ENCODE data around the gene DNAH3.
"Not testable (repeated sequence)": the region's sequence is repeated elsewhere in the genome, so short reads cannot be mapped to it uniquely, and the experiment has no call there.

DNAH3 gene, protein sequence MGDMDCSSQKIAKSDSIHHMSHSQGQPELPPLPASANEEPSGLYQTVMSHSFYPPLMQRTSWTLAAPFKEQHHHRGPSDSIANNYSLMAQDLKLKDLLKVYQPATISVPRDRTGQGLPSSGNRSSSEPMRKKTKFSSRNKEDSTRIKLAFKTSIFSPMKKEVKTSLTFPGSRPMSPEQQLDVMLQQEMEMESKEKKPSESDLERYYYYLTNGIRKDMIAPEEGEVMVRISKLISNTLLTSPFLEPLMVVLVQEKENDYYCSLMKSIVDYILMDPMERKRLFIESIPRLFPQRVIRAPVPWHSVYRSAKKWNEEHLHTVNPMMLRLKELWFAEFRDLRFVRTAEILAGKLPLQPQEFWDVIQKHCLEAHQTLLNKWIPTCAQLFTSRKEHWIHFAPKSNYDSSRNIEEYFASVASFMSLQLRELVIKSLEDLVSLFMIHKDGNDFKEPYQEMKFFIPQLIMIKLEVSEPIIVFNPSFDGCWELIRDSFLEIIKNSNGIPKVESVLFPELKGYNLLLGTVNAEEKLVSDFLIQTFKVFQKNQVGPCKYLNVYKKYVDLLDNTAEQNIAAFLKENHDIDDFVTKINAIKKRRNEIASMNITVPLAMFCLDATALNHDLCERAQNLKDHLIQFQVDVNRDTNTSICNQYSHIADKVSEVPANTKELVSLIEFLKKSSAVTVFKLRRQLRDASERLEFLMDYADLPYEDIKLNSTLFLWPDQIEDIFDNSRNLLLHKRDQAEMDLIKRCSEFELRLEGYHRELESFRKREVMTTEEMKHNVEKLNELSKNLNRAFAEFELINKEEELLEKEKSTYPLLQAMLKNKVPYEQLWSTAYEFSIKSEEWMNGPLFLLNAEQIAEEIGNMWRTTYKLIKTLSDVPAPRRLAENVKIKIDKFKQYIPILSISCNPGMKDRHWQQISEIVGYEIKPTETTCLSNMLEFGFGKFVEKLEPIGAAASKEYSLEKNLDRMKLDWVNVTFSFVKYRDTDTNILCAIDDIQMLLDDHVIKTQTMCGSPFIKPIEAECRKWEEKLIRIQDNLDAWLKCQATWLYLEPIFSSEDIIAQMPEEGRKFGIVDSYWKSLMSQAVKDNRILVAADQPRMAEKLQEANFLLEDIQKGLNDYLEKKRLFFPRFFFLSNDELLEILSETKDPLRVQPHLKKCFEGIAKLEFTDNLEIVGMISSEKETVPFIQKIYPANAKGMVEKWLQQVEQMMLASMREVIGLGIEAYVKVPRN (N-terminal part only)

DNA sequence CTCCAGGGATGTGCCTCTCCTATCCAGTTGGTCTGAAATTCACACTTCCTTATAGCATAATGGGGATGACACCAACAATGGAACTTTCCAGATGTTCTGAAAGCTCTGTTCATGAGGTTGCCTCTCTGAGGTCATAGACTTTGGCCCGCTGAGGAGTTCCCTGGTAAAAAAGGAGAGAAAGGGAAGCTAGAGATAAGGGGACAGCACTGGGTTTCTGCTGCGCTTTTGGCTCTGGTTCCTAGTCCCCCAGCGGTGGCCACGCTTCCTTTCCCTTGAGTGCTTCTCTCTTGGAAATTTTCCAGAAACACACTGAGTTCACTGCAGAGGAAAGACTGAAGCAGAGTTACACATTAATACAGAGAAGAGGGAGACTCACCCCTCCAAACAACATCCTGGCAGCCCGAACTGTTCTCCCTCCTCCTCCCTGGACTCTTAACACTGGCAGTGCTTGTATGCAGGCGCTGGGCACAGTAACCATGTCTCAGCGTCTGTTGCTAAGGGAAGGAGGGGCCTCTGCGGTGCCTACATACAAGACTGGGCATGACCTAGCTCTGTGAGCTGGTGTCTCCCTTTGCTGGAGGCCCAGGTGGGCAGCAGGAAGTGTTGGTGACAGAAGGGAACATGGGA, at the start of gene DNAH3:
Gene DNAH3 (minus strand): TSS at position 472 of the 627 bp plus-strand sequence. CDS start 527 bp downstream, outside the sequence.
- no peak for TF ChIP-seq ZNF274 (IDR thresholded peaks at IDR 0.05; ENCODE audit: low read depth, low read length)
- no peak within 1 kb of the TSS for H3K4me3 ChIP-seq (ENCODE audit: low read length)

DNA sequence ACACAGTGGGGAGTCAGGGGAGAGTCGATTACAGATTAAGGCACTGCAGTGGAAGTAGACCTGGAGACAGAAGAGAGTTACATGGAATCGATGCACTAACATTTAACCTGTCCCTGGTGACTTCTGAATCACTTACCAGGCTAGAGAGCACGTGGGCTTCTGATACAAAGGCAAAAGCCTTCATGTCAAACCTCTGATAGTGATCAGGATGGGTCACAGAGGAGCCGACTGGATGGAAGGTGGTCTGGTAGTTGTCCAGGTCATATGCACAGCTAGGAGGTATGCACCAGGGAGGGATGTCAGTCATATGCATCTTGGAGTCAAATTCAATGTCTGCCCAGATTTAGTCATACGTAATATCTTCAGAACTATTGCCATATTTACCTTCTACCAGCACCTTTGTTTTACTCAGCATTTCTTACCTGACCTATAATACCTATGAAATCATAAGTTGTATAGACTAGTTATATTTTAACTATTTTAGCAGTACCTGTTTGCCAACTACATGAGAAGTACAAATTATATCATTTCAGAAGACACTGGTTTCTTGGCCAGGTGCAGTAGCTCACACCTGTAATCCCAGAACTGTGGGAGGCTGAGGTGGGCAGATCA, 49.1 kb upstream of the DNAH3 start:
- no peak overlapping the region for H3K4me3 ChIP-seq (ENCODE audit: low read length)
- TF ChIP-seq ZNF274 (IDR thresholded peaks at IDR 0.05; ENCODE audit: low read depth, low read length) = no peak

DNA sequence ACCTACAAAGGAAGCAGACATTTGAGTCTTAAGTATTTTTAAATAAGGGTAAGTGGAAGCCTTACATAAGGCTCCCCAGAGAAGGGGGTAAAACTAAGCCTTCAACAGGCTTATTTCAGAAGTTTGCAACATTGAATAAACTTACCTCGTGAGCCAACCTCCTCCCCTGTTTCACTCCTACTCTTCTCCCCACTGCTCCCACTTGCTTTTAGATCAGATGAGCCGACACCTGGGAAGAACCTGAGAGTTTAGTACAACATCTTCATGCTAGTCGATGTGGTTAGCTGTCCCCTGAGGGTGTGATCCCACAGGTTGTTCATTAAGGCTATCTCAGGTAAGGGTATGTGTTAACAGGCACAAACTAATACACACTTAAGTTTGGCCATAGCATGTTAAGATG, 47.0 kb upstream of the DNAH3 start:
- no peak for TF ChIP-seq ZNF274 (IDR thresholded peaks at IDR 0.05; ENCODE audit: low read depth, low read length)

DNA sequence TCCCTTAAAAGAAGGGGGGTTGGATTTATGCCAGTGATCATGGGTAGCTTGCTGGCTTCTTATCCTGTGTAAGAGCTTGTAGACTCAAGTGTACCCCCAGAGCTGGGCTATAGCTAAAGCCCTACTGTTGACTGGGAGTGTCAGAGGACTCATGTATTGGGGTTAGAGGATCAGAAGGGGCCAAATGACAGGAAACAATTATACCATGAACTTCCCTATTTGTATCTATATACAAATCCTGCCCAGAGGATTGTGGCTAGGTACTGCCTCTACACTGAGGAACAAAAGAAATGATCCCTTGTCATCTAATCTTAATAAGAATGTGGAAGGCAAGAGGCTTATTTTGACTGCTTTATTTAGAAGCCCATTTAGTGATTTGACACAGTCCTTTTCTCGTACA, 46.5 kb upstream of the DNAH3 start:
- no peak overlapping the region for H3K4me3 ChIP-seq (ENCODE audit: low read length)
- TF ChIP-seq ZNF274 (IDR thresholded peaks at IDR 0.05; ENCODE audit: low read depth, low read length) = no peak

More for the DNA sequence above, 47.0 kb upstream of the DNAH3 start:
- no peak overlapping the region for H3K4me3 ChIP-seq (ENCODE audit: low read length)

DNA sequence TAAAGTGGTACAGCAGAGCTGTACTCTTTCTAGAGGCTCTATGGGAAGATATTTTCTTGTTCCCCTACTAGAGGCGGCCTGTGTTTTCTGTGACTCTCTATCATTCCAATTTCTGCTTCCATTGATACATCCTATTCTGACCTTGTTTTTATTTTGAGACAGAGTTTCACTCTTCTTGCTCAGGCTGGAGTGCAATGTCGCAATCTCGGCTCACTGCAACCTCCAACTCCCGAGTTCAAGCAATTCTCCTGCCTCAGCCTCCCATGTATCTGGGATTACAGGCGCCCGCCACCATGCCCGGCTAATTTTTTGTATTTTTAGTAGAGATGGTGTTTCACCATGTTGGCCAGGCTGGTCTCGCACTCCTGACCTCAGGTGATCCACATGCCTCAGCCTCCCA, 44.7 kb upstream of the DNAH3 start:
- H3K4me3 ChIP-seq (ENCODE audit: low read length) = not testable (repeated sequence)

DNA sequence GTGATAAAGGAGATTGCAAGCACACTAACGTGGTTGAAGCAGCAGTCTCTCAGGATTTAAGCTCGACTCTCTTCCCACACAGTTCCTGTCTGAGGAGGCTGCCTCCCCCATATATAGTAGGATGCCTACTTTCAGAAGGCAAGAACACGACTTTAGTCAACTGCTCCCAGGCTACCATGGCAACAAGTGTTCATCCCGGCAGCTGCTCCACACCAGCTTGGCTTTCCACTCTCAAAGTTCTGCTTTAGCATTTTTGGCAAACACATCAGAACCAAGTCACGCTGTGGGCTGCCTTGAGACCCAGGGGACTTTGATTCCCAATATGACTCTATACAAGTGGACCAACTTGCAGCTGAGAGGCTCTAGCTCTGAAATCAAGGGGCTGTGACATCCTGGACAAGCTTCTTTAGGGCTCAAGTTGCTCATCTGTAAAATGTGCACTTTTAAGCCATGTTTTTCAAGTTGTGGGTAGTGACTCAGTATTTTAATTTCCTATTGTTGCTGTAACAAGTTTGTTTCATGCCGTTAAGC, 44.2 kb upstream of the DNAH3 start:
- no peak for TF ChIP-seq ZNF274 (IDR thresholded peaks at IDR 0.05; ENCODE audit: low read depth, low read length)
- H3K4me3 ChIP-seq (ENCODE audit: low read length) = no peak overlapping the region

DNA sequence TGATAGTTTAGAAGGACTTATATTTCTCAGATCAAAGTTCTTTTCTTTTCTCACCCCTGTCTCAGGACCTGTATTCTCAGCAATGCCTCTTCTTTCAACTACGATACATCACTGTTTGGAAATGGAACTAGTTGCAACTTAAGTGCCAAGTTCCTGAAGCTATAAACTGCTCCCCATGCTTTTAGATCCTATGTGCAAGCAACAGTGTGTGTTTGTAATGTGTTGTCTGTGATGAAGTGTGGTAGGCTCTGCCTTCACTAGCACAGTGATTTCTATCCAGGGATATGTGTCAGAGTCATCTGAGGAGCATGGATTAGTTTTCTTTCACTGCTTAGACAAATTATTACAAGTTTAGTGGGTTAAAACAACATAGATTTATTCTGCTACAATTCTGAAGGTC, 42.3 kb upstream of the DNAH3 start:
- TF ChIP-seq ZNF274 (IDR thresholded peaks at IDR 0.05; ENCODE audit: low read depth, low read length) = no peak
- H3K4me3 ChIP-seq (ENCODE audit: low read length) = no peak overlapping the region

DNA sequence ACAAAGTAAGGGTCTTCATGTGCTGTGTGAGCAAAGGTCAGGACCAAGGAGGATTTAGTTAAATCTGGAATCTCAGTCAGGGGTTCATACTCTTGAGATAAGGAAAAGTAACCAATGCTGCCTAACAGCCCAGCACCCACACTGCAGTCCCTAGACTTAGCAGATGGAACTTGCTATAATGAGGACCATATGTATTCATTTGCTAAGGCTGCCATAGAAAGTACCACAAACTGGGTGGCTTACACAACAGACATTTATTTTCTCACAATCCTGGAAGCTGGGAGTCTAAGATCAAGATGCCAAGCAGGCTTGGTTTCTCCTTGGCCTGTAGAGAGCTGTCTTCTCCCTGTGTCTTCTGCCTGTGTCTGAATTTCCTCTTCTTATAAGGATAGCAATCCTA, 40.0 kb upstream of the DNAH3 start:
- TF ChIP-seq ZNF274 (IDR thresholded peaks at IDR 0.05; ENCODE audit: low read depth, low read length) = no peak
- no peak overlapping the region for H3K4me3 ChIP-seq (ENCODE audit: low read length)

DNA sequence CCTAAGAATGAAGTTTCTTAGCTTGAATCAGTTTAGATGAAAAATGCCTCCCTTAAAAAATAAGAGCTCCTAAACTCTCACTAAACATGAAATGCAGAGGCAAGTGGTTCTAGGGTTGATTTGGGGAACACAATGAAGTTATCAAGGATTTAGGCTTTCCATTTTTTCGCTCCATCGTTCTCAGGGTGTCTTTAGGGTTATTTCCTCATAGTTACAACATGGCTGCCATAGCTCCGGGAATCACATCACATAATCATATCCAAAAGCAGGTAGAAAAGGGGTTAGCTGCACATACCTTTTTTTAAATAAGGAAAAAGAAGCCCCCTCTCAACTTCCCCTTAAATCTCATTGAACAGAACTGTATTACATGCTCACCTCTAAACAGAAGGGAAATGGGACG, 39.4 kb upstream of the DNAH3 start:
- TF ChIP-seq ZNF274 (IDR thresholded peaks at IDR 0.05; ENCODE audit: low read depth, low read length) = no peak

DNA sequence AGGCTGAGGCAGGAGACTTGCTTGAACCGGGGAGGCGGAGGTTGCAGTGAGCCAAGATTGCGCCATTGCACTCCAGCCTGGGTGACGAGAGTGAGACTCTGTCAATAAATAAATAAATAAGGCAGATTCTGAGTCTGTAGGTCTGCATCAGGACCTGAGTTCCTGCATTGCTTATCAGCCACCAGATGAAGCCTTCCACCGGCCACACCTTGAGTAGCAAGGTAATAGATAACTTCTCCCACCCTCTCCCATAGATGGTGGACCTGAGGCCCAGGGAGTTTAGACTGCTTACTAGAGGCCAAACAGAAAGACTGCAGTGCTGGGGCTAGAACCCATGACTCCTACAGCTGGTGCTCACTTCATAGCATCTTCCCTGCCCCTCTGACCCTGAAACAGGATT, 38.7 kb upstream of the DNAH3 start:
- no peak overlapping the region for H3K4me3 ChIP-seq (ENCODE audit: low read length)
- TF ChIP-seq ZNF274 (IDR thresholded peaks at IDR 0.05; ENCODE audit: low read depth, low read length) = no peak

More for the DNA sequence above, 39.4 kb upstream of the DNAH3 start:
- no peak overlapping the region for H3K4me3 ChIP-seq (ENCODE audit: low read length)

DNA sequence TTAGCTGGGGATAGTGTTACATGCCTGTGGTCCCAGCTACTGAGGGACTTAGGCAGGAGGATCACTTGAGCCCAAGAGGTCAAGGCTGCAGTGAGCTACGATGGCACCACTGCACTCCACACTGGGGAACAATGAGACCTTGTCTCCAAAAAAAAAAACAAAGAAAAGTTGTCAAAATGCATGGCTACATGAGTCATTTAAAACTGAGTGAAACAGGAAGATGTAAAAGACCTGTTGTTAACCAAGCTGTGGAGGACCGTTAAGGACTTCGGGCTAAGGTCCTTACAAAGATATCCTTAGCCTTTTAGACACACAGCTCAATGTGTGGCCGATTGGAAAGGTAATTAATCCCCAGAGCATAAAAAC, 35.7 kb upstream of the DNAH3 start:
- TF ChIP-seq ZNF274 (IDR thresholded peaks at IDR 0.05; ENCODE audit: low read depth, low read length) = no peak
- H3K4me3 ChIP-seq (ENCODE audit: low read length) = no peak overlapping the region

DNA sequence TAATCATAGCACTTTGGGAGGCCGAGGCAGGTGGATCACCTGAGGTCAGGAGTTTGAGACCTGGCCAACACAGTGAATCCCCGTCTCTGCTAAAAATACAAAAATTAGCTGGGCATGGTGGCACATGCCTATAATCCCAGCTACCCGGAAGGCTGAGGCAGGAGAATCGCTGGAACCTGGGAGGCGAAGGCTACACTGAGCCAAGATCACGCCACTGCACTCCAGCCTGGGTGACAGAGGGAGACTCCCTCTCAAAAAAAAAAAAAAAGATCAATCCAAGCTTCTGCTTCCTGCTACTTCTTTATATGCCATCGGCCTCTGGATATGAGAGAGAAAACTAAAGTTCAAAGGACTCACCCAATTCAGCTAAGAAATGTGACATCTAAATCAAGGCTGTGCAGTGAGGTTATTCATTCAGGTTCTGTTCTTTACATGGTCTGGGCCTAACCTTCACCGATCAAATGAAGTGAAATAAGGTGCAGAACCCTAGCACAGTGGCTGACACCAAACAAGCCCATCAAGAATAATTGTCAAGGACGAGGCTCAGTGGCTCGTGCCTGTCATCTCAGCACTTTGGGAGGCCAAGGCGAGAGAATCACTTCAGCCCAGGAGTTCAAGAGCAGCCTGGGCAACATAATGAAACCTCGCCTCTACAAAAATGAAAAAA, 35.1 kb upstream of the DNAH3 start:
- no peak for TF ChIP-seq ZNF274 (IDR thresholded peaks at IDR 0.05; ENCODE audit: low read depth, low read length)

DNA sequence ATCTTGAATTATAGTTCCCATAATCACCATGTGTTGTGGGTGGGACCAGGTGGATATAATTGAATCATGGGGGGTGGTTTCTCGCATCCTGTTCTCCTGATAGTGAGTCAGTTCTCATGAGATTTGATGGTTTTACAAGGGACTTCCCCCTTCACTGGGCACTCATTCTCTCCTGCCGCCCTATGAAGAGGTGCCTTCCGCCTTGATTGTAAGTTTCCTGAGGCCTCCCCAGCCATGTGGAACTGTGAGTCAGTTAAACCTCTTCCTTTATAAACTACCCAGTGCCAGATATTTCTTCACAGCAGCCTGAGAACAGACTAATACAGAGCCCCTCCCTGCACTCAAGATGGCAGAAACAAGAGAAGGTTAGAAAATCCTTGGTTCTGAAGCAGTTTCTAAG, 34.2 kb upstream of the DNAH3 start:
- no peak overlapping the region for H3K4me3 ChIP-seq (ENCODE audit: low read length)
- TF ChIP-seq ZNF274 (IDR thresholded peaks at IDR 0.05; ENCODE audit: low read depth, low read length) = no peak

More for the DNA sequence above, 35.1 kb upstream of the DNAH3 start:
- H3K4me3 ChIP-seq (ENCODE audit: low read length) = no peak overlapping the region
